Eye (tissue), 1 donor: ENCODE measurements around the gene METRN.

ENCODE experiments used
- DNase-seq: peaks from one replicate; pipeline ENCODE4 v3.0.0-alpha.2; 2015

Gene METRN

GRCh38 chr16:725463-726187 is 10.7 kb downstream of the METRN start:
- no peak for DNase-seq

- DNase-seq, result no peak
Observed at GRCh38 chr16:726188-726437, 11.2 kb downstream of the METRN start.

- peak; percentile 67 for DNase-seq
Observed at GRCh38 chr16:726438-727290, 11.7 kb downstream of the METRN start, which contains the start of the genes CCDC78 and HAGHL. CCDC78 (minus strand) TSS chr16:726443; CDS start chr16:726367, 76 bp downstream. HAGHL (plus strand) TSS chr16:727106; CDS start chr16:727510, 404 bp downstream.

DNA sequence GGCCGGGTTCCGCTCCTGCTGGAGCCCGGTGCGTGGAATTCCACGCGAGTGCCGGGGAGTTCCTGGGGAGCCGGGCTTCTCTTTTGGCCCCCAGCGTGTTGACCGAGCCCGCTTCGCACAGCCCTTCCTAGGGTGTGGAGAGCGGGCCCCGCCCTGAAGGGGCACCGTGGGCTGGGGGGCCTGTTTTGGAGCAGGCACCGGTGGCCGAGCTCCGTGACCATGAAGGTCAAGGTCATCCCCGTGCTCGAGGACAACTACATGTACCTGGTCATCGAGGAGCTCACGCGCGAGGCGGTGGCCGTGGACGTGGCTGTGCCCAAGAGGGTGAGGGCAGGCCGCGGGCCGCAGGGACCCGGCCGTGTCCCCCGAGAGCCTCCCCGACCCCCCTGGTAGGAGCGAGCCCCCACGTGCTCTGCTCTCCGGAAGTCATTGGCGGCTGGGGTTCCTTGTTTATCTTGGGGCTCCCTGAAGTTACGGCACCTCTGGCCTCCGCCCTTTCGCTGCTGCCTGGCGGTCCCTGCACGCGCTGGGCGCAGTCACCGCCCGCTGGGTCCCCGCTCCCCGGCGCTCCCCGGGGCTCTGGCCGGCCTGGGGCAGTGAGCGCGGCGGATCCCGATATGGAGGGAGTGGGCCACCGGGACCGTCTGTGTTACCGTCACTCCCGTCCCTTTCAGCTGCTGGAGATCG is 12.5 kb downstream of the METRN start:
- DNase-seq, result peak; percentile 52

GRCh38 chr16:728131-728889 is 13.4 kb downstream of the METRN start:
- peak; percentile 70 for DNase-seq

GRCh38 chr16:728890-729744 is 14.2 kb downstream of the METRN start:
- no peak for DNase-seq

DNA sequence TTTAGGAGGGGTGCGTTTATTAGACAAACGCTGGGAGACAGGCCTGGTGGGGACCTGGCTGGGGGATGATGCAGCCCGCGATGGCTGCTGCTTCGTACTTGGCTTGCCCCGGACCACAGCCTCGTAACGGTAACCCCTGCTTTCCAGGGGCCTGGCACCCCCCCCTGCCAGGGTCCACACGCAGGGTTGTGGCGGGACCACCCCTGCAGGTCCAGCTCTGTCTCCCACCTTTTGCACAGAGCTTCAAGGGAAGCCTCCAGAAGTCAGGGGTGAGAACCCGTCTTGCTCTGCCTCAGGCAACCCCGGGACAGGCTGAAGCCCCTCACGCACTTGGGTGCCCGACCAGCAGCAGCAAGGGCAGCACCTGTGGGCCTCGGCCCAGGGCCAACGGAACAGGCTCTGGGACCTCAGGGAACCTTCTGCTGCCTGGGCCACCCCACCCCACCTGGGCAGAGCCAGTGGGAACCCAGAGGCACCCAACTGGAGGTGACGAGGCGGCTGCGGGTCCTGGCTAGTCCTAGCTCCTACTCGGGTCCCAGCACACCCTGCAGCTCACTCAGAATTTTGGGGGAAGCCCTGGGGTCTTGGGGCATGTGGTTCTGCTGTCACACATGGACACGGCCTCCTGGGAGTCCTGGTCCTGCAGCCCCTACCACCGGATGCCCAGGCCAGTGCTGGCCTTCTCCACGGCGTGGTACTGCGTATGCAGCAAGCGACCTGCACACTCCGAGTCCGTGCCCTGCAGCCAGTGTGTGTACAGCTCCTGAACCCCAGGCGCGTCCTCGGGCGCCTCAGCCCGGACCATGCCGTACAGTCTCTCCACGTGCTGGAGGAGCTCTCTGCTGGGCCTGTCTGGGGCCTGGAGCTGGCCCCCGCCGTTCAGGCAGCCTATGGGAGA is 15.1 kb downstream of the METRN start:
- no peak for DNase-seq

DNA sequence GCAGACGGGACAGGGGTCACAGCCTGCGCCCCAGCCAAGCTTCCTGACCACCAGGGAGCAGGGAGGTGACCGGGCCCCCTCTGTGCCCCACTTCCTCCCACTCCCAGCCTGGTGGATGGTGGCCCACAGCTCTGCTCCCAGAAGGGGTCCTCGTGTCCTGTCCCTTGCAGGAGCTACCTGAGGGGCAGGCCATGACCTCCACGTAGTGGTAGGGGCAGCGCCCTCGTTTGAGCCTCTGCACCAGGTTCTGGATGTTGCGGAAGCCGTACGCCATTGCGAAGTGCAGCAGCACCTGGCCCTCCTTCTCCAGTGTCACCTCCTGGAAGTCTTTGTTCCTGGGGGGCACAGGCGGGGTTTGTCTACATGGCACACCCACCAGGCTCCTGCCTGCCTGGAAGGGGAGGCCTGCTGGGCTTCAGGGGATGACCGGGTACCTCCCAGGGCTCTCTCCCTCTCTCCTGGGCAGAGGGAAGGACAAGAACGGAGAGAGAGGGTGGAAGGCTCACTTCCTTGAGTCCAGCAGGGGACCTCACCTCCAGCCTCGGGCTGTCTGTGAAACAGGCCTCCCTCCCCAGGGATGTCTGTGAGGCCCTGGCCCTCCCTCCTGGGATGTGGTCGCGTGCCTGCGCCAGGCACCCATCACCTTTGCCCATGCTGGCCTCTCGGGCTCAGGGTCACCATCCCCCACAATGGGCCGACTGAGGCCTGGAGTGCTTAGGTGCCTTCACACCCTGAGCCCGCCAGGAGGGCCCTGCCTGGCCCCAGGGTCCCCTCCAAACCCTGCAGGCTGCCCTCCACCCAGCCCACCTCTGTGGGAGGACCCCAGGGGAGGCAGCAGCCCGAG is 16.0 kb downstream of the METRN start:
- DNase-seq, result no peak

DNA sequence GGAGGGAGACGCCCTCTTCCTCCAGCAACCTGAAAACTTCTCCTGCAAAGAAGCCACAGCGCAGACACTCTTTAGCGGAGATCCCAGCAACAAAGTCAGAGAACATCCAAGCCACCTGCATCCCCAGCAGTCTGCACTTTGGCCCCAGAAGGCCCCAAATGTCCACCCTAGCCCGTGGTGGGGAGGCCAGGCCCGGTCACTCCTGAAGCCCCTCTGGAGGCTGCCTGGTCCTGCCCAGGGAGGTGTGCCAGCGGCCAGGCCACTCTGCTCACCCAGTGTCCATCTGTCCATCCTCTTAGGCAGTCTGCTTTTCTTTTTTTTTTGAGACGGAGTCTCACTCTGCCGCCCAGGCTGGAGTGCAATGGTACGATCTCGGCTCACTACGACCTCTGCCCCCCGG is 17.4 kb downstream of the METRN start:
- DNase-seq, result no peak

DNA sequence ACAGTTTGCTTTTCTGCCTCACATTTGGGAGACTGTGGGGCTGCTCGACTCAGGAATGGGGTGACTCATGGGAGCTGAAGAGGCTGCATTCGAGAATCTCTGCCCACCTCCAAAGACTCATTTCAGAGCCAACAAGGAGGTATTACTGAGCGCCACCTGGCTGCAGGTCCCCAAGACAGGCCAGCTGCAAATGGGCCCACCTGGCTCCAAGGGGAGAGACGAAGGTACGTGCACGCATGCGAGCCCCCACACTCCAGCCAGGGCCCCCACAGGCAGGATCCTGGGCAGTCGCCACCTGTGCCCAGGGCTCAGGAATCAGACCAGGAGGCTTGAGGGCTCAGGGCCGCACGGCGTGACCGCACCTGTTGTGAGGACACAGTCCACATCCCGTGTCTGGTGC is 18.0 kb downstream of the METRN start:
- DNase-seq, result no peak

GRCh38 chr16:733382-734207 is 18.7 kb downstream of the METRN start:
- DNase-seq, result no peak

- no peak for DNase-seq
Observed at GRCh38 chr16:734208-734980, 19.5 kb downstream of the METRN start.

DNA sequence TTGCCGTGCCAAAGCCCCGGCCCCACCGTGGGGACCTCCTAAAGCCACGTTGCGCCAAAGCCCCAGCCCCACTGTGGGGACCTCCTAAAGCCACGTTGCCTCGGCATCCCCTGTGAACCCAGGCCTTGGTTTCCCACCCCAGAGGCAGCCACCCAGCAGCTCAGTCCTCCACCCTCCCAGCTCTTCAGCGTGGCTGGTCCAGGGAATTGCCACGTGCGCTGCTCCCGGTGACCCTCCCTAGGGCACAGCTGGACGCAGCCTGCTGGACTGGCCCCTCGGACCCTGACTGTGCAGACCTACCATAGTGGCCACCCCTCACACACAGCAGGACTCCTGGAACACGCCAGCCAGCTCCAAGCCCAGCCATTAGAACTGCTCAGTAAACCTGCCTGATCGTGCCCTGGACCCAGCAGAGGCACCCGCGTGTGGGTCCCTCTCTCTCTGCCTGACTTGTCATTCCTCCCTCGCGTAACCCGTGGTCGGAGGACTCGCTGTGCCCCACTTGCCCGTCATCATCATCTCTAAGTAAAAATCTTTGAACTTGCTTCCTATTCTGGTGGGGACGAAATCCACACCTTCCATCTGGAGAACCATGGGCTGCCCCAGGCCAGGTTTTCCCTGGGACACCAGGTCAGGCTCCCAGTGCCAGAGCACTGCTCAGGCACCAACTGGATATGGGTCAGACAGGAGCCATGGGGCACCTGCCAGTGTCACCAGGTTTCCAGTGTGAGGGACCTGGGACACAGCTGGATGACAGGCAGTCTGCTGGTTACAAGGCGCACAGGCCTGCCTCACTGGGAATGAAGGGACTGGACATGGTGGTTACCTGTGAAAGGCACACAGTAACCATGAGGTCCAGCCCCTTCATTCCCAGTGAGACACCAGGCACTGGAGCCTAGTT is 20.3 kb downstream of the METRN start:
- DNase-seq, result no peak

DNA sequence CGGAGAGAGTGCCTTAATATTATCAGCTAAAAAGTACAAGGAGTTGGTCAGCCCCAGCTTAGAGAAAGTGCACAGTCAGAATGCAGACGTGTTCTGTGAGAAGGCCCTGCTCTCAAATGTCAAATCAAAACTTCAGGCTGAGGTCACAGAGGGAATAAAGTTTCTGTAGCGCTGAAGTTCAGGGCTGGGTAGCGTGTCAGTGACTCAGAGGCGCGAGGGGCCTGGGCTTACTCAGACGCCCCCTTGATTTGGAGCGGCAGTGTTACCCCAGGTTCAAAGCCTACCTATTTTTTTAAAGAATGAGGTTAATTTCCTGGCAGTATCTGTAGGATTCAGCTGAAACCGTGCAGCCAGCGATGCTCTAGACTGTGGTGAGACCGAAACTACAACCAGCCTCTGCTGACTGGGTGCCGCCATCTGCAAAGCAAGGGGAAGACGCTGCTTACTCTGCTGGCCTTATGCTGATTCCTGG is 21.1 kb downstream of the METRN start:
- DNase-seq, result no peak

DNA sequence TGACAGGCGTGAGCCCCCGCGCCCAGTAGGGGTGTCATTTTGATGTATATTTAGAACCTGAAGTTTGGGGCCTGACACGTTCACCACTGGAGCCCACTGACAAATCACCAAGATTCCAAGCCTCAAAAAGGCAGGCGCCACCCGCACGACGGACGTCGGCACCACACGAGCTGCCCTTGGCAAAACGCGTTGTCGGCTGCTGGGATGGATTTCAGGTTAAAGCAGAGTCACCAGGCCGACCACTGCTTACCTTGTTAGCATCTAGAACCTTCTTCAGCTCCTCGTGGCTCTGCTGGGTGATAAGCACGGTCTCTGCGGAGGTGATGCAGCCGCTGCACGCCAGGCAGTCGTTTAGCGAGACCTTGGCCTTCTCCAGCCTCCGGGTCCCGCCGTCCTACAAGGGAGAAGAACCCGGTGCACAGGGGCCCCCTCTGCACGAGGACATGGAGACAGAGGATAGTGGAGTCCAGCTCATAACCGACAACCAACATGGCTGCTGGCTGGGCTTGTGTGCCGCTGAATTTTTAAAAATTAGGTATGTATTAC is 22.1 kb downstream of the METRN start:
- no peak for DNase-seq
